Karpas-422 (cell line): ENCODE measurements around the gene ZXDA. TPM values are rescaled to one million over a fixed set of nuclear protein-coding genes. Genes with fewer than 3 reads are reported as not detected.

Source experiments
- DNase-seq: peaks from one replicate; pipeline ENCODE4 v3.0.0-alpha.2; 2015
- H2AFZ ChIP-seq: fragments of 200-600 bp; sonication (generic); 2 replicates; pipeline ENCODE4 v1.6.1; 2014; ENCODE audit warnings: antibody characterized with exemption, low read length, mixed read lengths
- H3K27ac ChIP-seq: fragments of 200-600 bp; sonication (generic); 2 replicates; pipeline ENCODE4 v1.5.1; 2014; ENCODE audit warnings: mild to moderate bottlenecking, low read length, moderate library complexity
- H3K27me3 ChIP-seq: fragments of 200-600 bp; sonication (generic); 2 replicates; pipeline ENCODE4 v1.6.1; 2014; ENCODE audit warnings: low read length, mixed read lengths
- H3K36me3 ChIP-seq: fragments of 200-600 bp; sonication (generic); 2 replicates; pipeline ENCODE4 v1.6.1; 2014; ENCODE audit warnings: low read length, mixed read lengths; ENCODE audit not compliant: insufficient read depth
- H3K4me1 ChIP-seq: fragments of 200-600 bp; sonication (generic); 2 replicates; pipeline ENCODE4 v1.6.1; 2014; ENCODE audit warnings: mild to moderate bottlenecking, low read length, mixed read lengths
- H3K4me2 ChIP-seq: fragments of 200-600 bp; sonication (generic); 2 replicates; pipeline ENCODE4 v1.6.1; 2014; ENCODE audit warnings: low read length, low read depth, mild to moderate bottlenecking; ENCODE audit not compliant: poor library complexity, severe bottlenecking
- H3K4me3 ChIP-seq: fragments of 200-600 bp; sonication (generic); 2 replicates; pipeline ENCODE4 v1.5.1; 2014; ENCODE audit warnings: mild to moderate bottlenecking, antibody characterized with exemption, low read length, mixed read lengths
- H3K79me2 ChIP-seq: fragments of 200-600 bp; sonication (generic); 2 replicates; pipeline ENCODE4 v1.6.1; 2014; ENCODE audit warnings: mild to moderate bottlenecking, low read length, mixed read lengths
- H3K9ac ChIP-seq: fragments of 200-600 bp; sonication (generic); 2 replicates; pipeline ENCODE4 v1.6.0; 2014; ENCODE audit warnings: low read length
- H3K9me2 ChIP-seq: fragments of 200-600 bp; sonication (generic), shearing (Covaris generic); replicated peaks from 2 replicates; pipeline ENCODE4 v1.6.0; 2014; ENCODE audit warnings: mild to moderate bottlenecking, low read length, moderate library complexity; ENCODE audit not compliant: insufficient read depth
- H3K9me3 ChIP-seq: fragments of 300-700, 200-600 bp; sonication (generic); 2 replicates; pipeline ENCODE4 v1.6.1; 2014; ENCODE audit warnings: low read length, mixed read lengths
- H4K20me1 ChIP-seq: fragments of 200-600 bp; sonication (generic); 2 replicates; pipeline ENCODE4 v1.6.1; 2014; ENCODE audit warnings: mild to moderate bottlenecking, antibody characterized with exemption, low read length, low read depth; ENCODE audit not compliant: insufficient read depth
- total RNA-seq: library from RNA; depleted of rRNA; stranded (reverse); fragments of >200 nt; shearing (Covaris generic); gene quantifications from 2 replicates; pipeline ENCODE4 v1.2.3, GENCODE V29; 2014; ENCODE audit warnings: low replicate concordance

Gene ZXDA
- total RNA-seq, 1 experiment from 2014 or later: 6.3 TPM

DNA sequence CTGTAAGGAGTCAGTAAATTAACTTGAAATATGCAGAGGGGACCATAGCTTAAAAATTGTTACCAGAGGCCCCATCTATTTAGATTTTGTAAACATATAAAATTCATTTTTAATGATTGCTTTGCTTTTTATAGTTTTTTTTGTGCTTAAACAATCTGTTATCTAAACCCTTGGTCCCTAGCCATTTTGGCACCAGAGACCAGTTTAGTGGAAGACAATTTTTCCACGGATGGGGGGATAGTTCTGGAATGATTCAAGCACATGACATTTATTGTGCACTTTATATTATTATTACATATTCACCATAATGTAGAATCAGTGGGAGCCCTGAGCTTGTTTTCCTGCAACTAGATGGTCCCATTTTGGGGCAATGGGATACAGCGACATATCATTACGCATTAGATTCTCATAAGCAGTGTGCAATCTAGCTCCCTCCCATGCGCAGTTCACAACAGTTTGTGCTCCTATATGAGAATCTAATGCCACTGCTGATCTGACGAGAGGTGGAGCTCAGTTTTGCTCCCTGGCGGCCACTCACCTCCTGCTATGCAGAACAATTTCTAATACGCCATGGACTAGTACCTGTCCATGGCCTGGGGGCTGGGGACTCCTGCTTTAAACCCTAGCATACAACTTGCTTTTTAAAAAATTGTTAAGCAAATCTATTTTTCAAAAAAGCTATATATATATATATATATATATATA lies 5.9 kb downstream of the ZXDA start:
- Histone ChIP-seq H3K9me2 (no peaks in the 10 kb centered on the region), H3K4me2 (no peak overlapping the region), H3K9me3 (no peaks in the 10 kb centered on the region)

DNA sequence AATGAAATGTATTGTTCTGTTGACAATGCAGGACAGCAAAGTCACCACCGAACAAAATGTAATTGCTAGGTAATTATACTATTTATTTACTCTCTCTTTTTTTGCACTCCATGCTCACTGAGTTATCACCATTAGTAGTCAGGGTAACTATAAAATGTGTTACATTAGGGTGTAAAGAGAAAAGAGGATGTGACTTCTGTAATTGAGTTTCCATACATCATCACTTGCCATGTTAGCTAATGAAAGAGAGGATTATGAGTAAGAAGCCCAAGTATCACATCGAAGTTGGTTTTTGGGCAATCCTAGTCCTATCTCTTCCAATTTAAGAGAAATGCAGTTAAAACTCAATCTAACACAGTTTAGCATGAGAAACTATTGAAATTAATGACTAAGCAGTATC lies 7.6 kb downstream of the ZXDA start:
- Histone ChIP-seq H3K4me2 (no peak overlapping the region), H3K36me3 (peaks cover 7% of the 10 kb centered on the region; the same call in 1 of the 2 replicates), H3K27ac (no peak overlapping the region), H3K4me1 (peaks cover 13% of the 10 kb centered on the region), H3K4me3 (no peak overlapping the region), H4K20me1 (no peaks in the 10 kb centered on the region), H3K9me2 (no peaks in the 10 kb centered on the region), H3K9ac (no peak overlapping the region), H3K79me2 (peaks cover 26% of the 10 kb centered on the region), H2AFZ (no peak overlapping the region), H3K27me3 (no peaks in the 10 kb centered on the region), H3K9me3 (no peaks in the 10 kb centered on the region; the same call in 1 of the 2 replicates)
- DNase-seq: peak; percentile 44

More for the DNA sequence above, 5.9 kb downstream of the ZXDA start:
- H3K9ac ChIP-seq: no peak overlapping the region
- H3K36me3 ChIP-seq: peaks cover 7% of the 10 kb centered on the region; the same call in 1 of the 2 replicates
- H3K27me3 ChIP-seq: no peaks in the 10 kb centered on the region
- H2AFZ ChIP-seq: no peak overlapping the region
- DNase-seq: no peak
- peaks cover 17% of the 10 kb centered on the region for H3K4me1 ChIP-seq
- peaks cover 30% of the 10 kb centered on the region for H3K79me2 ChIP-seq
- no peak overlapping the region for H3K27ac ChIP-seq
- H4K20me1 ChIP-seq: no peaks in the 10 kb centered on the region
- no peak overlapping the region for H3K4me3 ChIP-seq

DNA sequence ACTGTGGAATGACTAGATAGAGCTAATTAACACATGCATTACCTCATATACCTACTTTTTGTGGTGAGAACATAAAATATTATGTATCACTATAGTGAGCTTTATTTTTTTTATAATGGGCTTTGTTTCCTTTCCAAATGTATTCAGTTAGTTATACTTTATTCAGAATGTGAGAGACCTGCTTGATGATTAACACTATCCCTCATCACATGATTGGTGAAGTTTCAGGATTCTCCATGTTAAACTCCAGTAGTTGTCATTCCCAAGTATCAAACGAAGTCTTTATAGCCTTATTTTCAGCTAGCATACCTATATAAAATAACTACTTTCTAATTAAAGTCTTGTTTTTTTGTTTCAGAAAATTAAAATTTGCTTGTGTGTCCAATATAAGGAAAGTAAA lies 8.8 kb downstream of the ZXDA start:
- no peak overlapping the region for H3K27ac ChIP-seq
- H4K20me1 ChIP-seq: no peaks in the 10 kb centered on the region
- H3K9me3 ChIP-seq: no peaks in the 10 kb centered on the region; the same call in 1 of the 2 replicates
- H3K4me1 ChIP-seq: peaks cover 3% of the 10 kb centered on the region
- H3K79me2 ChIP-seq: peaks cover 16% of the 10 kb centered on the region
- H3K4me3 ChIP-seq: no peak overlapping the region
- no peaks in the 10 kb centered on the region for H3K9me2 ChIP-seq
- H3K36me3 ChIP-seq: peaks cover 7% of the 10 kb centered on the region; the same call in 1 of the 2 replicates
- DNase-seq: no peak
- H3K9ac ChIP-seq: no peak overlapping the region
- no peak overlapping the region for H2AFZ ChIP-seq
- no peak overlapping the region for H3K4me2 ChIP-seq
- H3K27me3 ChIP-seq: no peaks in the 10 kb centered on the region

DNA sequence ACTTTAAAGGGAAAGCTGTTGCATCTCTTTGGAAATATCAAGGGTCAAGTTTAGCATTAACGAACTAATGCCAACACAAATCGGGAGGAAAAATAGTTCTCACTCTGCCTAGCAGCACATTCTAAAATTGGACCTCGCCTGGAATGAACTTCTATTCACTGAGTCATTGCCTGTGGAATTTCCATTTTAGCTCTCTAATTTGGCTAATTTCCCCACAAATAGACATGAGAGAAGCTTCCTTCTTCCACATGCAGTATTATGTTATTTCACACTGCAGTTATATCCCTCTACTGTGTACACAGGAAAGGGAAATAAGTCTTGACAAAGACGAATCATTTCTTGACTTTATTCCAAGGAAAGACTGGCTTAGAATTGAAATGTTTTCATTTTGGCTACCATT lies 9.3 kb downstream of the ZXDA start:
- Histone ChIP-seq H3K79me2 (peaks cover 11% of the 10 kb centered on the region), H3K36me3 (peaks cover 7% of the 10 kb centered on the region; the same call in 1 of the 2 replicates), H3K9me2 (no peaks in the 10 kb centered on the region), H3K27me3 (no peaks in the 10 kb centered on the region), H4K20me1 (no peaks in the 10 kb centered on the region), H3K9ac (no peak overlapping the region), H2AFZ (no peak overlapping the region), H3K9me3 (no peaks in the 10 kb centered on the region; the same call in none of the 2 replicates), H3K4me2 (no peak overlapping the region), H3K4me3 (no peak overlapping the region), H3K27ac (no peak overlapping the region), H3K4me1 (peaks cover 3% of the 10 kb centered on the region)
- no peak for DNase-seq

DNA sequence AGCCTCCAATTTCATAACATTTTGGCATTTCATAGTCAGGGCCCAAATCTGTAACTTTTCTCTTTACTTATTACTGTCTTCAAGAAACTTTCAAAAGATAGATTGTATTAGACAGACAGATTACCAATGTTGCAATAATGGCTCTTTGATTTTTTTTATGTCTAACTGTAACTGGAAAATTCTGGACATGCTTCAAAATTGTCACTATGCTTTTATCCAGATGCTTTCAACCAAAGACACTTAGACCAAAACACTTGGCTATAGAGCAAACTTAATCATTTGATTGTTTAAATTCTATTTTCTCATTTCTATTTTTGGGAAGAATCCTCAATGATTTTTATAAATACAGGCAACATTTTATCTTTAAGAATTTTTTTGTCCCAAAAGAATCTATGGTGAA lies 10.4 kb downstream of the ZXDA start:
- Histone ChIP-seq H3K4me1 (no peaks in the 10 kb centered on the region), H3K9me2 (no peaks in the 10 kb centered on the region), H3K4me3 (no peak overlapping the region), H3K4me2 (no peak overlapping the region), H4K20me1 (no peaks in the 10 kb centered on the region), H3K9ac (no peak overlapping the region), H3K36me3 (no peaks in the 10 kb centered on the region), H2AFZ (no peak overlapping the region), H3K27me3 (no peaks in the 10 kb centered on the region), H3K27ac (no peak overlapping the region), H3K79me2 (peaks cover under 1% of the 10 kb centered on the region; the same call in 1 of the 2 replicates), H3K9me3 (no peaks in the 10 kb centered on the region; the same call in none of the 2 replicates)
- DNase-seq: no peak

DNA sequence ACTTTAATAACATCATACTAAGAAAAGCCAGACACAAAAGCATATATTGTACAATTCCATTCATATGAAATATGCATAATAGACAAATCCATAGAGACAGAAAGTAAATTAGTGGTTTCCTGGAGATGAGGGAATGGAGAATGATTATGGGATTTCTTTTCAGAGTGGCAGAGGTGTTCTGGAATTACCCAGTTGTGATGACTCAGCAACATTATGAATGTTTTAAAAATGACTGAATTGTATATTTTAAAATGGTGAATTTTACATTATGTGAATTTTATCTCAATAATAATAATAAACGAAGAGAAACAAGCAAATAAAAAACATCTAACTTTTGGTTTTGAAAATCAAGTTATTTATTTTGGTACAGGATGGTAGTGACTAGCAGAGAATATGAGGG lies 11.2 kb downstream of the ZXDA start:
- Histone ChIP-seq H3K4me1 (no peaks in the 10 kb centered on the region), H4K20me1 (no peaks in the 10 kb centered on the region), H3K9me3 (no peaks in the 10 kb centered on the region; the same call in none of the 2 replicates)

DNA sequence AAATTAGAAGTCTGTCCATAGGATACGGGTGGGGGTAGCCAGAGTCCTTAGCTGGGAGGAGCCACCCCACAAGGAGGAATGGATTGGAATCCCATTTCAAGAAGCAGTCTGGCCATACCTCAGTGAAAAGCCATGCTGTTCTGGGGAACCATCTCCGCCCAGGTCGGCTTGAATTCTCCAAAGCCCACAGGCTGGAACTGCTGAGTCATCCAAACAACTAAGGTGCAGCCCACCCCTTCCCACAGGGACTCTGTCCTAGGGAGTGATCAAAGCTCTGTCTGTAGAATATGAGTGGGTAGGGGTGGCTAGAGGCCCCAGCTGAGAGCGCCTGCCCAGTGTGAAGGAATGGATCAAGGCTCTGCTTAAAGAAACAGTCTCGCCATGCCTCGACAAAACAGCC lies 38.8 kb downstream of the ZXDA start:
- H3K27me3 ChIP-seq: no peaks in the 10 kb centered on the region
- H3K4me1 ChIP-seq: no peaks in the 10 kb centered on the region
- H3K4me3 ChIP-seq: no peak overlapping the region
- no peaks in the 10 kb centered on the region for H3K79me2 ChIP-seq
- no peak overlapping the region for H3K9ac ChIP-seq
- H2AFZ ChIP-seq: no peak overlapping the region
- no peak overlapping the region for H3K27ac ChIP-seq
- peaks cover 7% of the 10 kb centered on the region; the same call in 1 of the 2 replicates for H3K9me3 ChIP-seq
- DNase-seq: no peak
- H3K9me2 ChIP-seq: no peaks in the 10 kb centered on the region
- no peak overlapping the region for H3K4me2 ChIP-seq
- H4K20me1 ChIP-seq: no peaks in the 10 kb centered on the region
- H3K36me3 ChIP-seq: no peaks in the 10 kb centered on the region

More for the DNA sequence above, 11.2 kb downstream of the ZXDA start:
- Histone ChIP-seq H3K9me2 (no peaks in the 10 kb centered on the region), H3K27ac (no peak overlapping the region), H3K36me3 (no peaks in the 10 kb centered on the region), H3K27me3 (no peaks in the 10 kb centered on the region), H3K4me3 (no peak overlapping the region), H3K79me2 (no peaks in the 10 kb centered on the region), H3K4me2 (no peak overlapping the region), H3K9ac (no peak overlapping the region), H2AFZ (no peak overlapping the region)
- no peak for DNase-seq
